ENCODE results near the gene CCDC81. TPM values are rescaled to one million over a fixed set of nuclear protein-coding genes. Genes with fewer than 3 reads are reported as not detected.

CCDC81 gene
- total and polyA plus RNA-seq, 11 donors: 0.17 to 1.2 (median 0.34) TPM; not detected in 1

DNA sequence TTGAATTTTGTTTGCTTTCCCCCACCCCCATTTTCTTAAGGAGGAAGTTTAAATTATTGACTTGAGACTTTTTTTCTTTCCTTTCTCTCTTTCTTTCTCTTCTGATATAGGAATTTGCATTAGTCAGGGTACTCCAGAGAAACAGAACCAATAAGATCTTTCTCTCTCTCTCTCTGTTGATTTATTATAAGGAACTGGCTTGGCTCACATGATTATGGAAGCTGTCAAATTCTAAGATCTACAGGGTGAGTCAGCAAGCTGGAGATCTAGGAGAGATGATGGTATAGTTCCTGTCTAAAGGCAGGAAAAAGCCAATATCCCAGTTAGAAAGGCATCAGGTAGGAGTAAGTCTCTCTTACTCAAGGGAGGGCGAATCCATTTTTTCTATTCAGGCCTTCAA is 64.0 kb downstream of the CCDC81 start:
- no peak overlapping the region for H3K27ac ChIP-seq
- no peaks in the 10 kb centered on the region for H3K9me3 ChIP-seq
- no peak overlapping the region for H3K4me3 ChIP-seq
- WGBS, 4 donors: 93 to 97% (median 95%) methylated on average over 1 of the region's 1 CpG
- intact Hi-C loops (cut with DNase I): no loop called here
- H3K27me3 ChIP-seq: no peaks in the 10 kb centered on the region
- no peak for TF ChIP-seq POLR2A (IDR thresholded peaks at IDR 0.05)
- peaks cover 0 to 28% (median 0%) of the 10 kb centered on the region in 12 donors for H3K4me1 ChIP-seq
- DNase-seq: no peak
- H3K36me3 ChIP-seq: peaks cover 0 to 28% (median 6%) of the 10 kb centered on the region in 9 donors
- no peak for ATAC-seq

GRCh38 chr11:86440305-86440716 is 65.6 kb downstream of the CCDC81 start:
- Histone ChIP-seq H3K27me3 (no peaks in the 10 kb centered on the region), H3K9me3 (no peaks in the 10 kb centered on the region), H3K36me3 (peaks cover 0 to 44% (median 20%) of the 10 kb centered on the region in 9 donors), H3K4me1 (peaks cover 0 to 28% (median 0%) of the 10 kb centered on the region in 12 donors), H3K27ac (peak overlapping the region in 8 of 12 donors; percentile 8 to 77 (median 50)), H3K4me3 (no peak overlapping the region)
- ATAC-seq (peak; percentile 70 to 91 (median 90)), DNase-seq (peak; percentile 31 to 70 (median 63))
- WGBS, 4 donors: 73 to 84% (median 80%) methylated on average over 3 of the region's 3 CpGs
- intact Hi-C loops (cut with DNase I): no loop called here
- TF ChIP-seq POLR2A (IDR thresholded peaks at IDR 0.05) (no peak), CTCF (IDR thresholded peaks at IDR 0.05) (no peak)

DNA sequence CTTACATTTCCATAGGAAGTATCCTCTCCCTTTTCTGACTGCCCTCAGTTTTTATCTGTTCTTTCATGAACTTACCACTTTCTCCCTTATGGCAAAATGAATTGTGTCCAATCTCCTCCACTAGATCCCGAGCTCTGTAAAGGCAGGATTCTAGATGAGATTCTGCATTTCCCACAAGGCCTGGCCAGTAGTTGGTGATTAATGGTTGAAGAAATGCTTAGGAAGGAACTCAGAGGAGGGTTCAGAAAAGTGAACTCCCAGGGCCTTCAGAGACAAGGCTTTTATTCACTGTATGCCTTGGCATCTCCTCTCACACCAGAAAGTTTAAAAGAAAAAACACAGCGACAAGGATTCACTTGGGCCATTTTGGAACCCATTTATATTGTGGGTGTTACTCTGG is 66.2 kb downstream of the CCDC81 start:
- intact Hi-C loops (cut with DNase I): no loop called here
- TF ChIP-seq CTCF (IDR thresholded peaks at IDR 0.05) (no peak), POLR2A (IDR thresholded peaks at IDR 0.05) (no peak)
- Histone ChIP-seq H3K36me3 (peaks cover 0 to 50% (median 24%) of the 10 kb centered on the region in 9 donors), H3K9me3 (no peaks in the 10 kb centered on the region), H3K27ac (peak overlapping the region in 8 of 12 donors; percentile 8 to 77 (median 40)), H3K27me3 (no peaks in the 10 kb centered on the region), H3K4me3 (no peak overlapping the region), H3K4me1 (peaks cover 0 to 28% (median 0%) of the 10 kb centered on the region in 12 donors)
- 72 to 85% (median 82%) methylated on average over 2 of the region's 2 CpGs for WGBS, 4 donors
- ATAC-seq: peak in 2 of 4 donors; percentile 6 to 22
- DNase-seq: no peak

DNA sequence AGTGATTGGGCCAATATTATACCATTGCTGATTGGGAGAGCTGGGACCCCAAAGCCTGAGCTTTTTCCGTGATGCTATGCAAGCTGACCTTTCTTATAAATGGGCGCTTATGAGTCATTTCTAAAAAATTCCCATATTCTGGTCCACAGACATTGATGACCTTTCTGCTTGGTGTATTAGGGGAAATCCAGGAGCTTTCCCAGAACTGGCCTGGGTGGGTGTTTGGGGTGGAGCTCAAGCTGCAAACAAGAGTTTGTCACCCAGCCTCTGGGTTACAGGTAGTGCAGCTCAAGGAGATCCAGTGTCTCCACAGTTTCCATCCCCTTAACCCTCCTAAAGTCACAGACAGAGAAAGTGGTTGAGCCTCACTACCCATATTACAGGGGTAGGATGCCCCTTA is 67.7 kb downstream of the CCDC81 start:
- peak overlapping the region in 4 of 12 donors; percentile 20 to 52 (median 26) for H3K27ac ChIP-seq
- peaks cover 0 to 64% (median 24%) of the 10 kb centered on the region in 9 donors for H3K36me3 ChIP-seq
- intact Hi-C loops (cut with DNase I): no loop called here
- DNase-seq (no peak), ATAC-seq (peak in 1 of 4 donors; percentile 46)
- TF ChIP-seq CTCF (IDR thresholded peaks at IDR 0.05) (no peak), POLR2A (IDR thresholded peaks at IDR 0.05) (no peak)
- H3K27me3 ChIP-seq: no peaks in the 10 kb centered on the region
- no peaks in the 10 kb centered on the region for H3K9me3 ChIP-seq
- H3K4me3 ChIP-seq: no peak overlapping the region
- 82 to 92% (median 89%) methylated on average over 2 of the region's 2 CpGs for WGBS, 4 donors
- peaks cover 0 to 28% (median 0%) of the 10 kb centered on the region in 12 donors for H3K4me1 ChIP-seq

DNA sequence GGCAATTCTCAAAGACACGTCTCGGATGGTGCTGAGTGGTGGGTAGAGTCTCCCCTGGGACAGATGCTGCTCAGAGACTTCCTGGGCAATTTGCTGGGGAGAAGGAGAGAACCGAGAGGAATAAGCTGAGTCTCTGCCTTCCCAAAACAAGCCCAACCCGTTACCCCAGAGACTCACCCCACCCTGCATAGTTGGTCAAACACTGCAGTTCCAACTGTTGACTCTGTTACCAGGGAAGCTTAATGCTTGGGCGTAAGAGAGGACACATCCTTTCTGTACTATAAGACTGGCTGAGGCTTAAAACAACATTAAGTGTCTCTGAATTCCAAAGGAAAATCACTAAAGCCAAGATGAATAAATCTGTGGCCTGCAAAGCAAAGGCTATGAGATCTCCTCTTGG is 68.1 kb downstream of the CCDC81 start:
- no peak overlapping the region for H3K4me3 ChIP-seq
- peaks cover 0 to 28% (median 0%) of the 10 kb centered on the region in 12 donors for H3K4me1 ChIP-seq
- H3K9me3 ChIP-seq: no peaks in the 10 kb centered on the region
- peak in 1 of 4 donors; percentile 40 for ATAC-seq
- H3K36me3 ChIP-seq: peaks cover 0 to 64% (median 24%) of the 10 kb centered on the region in 9 donors
- DNase-seq: no peak
- TF ChIP-seq CTCF (IDR thresholded peaks at IDR 0.05): no peak
- no peak for TF ChIP-seq POLR2A (IDR thresholded peaks at IDR 0.05)
- no peaks in the 10 kb centered on the region for H3K27me3 ChIP-seq
- WGBS, 4 donors: 82 to 96% (median 86%) methylated on average over 5 of the region's 5 CpGs
- intact Hi-C loops (cut with DNase I): no loop called here
- peak overlapping the region in 4 of 12 donors; percentile 3 to 52 (median 30) for H3K27ac ChIP-seq
